DOHH2 (cell line): ENCODE measurements around the gene HBA2.

Experiments used
- EZH2phosphoT487 ChIP-seq: fragments of 200-600 bp; sonication (generic); IDR thresholded peaks from 2 replicates; pipeline ENCODE4 v1.6.1; 2017; ENCODE audit warnings: borderline replicate concordance, mild to moderate bottlenecking, antibody characterized with exemption, low read length, moderate library complexity, mixed read lengths
- TF ChIP-seq, protein P1 (sequence below): fragments of 200-600 bp; sonication (generic); IDR thresholded peaks from one replicate; pipeline ENCODE4 v1.5.1; 2014; ENCODE audit warnings: antibody characterized with exemption, mild to moderate bottlenecking, low read depth, low read length; ENCODE audit not compliant: poor library complexity, severe bottlenecking

DNA sequence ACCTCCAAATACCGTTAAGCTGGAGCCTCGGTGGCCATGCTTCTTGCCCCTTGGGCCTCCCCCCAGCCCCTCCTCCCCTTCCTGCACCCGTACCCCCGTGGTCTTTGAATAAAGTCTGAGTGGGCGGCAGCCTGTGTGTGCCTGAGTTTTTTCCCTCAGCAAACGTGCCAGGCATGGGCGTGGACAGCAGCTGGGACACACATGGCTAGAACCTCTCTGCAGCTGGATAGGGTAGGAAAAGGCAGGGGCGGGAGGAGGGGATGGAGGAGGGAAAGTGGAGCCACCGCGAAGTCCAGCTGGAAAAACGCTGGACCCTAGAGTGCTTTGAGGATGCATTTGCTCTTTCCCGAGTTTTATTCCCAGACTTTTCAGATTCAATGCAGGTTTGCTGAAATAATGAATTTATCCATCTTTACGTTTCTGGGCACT is 4.7 kb downstream of the HBA2 start:
- TF ChIP-seq, protein P1, sequence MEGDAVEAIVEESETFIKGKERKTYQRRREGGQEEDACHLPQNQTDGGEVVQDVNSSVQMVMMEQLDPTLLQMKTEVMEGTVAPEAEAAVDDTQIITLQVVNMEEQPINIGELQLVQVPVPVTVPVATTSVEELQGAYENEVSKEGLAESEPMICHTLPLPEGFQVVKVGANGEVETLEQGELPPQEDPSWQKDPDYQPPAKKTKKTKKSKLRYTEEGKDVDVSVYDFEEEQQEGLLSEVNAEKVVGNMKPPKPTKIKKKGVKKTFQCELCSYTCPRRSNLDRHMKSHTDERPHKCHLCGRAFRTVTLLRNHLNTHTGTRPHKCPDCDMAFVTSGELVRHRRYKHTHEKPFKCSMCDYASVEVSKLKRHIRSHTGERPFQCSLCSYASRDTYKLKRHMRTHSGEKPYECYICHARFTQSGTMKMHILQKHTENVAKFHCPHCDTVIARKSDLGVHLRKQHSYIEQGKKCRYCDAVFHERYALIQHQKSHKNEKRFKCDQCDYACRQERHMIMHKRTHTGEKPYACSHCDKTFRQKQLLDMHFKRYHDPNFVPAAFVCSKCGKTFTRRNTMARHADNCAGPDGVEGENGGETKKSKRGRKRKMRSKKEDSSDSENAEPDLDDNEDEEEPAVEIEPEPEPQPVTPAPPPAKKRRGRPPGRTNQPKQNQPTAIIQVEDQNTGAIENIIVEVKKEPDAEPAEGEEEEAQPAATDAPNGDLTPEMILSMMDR = no peak
- no peak for TF ChIP-seq EZH2phosphoT487
